HCT116 (cell line): ENCODE results near the gene SCPEP1. TPM values are rescaled to one million over a fixed set of nuclear protein-coding genes. Genes with fewer than 3 reads are reported as not detected.

Experiments
- ATAC-seq: fragments of 200-7000 bp; cut with Tn5 transposase; 2 replicates; pipeline ENCODE4 v1.9.1; 2020; ENCODE audit warnings: mild to moderate bottlenecking, moderate library complexity
- BruUV-seq: library from RNA; stranded (reverse); fragments of 400-500 nt; replicated peaks from 2 replicates; lab custom pipeline; 2021; lab: Mats Ljungman, UMichigan
- CTCF ChIA-PET: fragments of 300-600 bp; sonication (Branson Sonifier 250); formaldehyde crosslinking; loops from one replicate; lab custom pipeline; 2021; ENCODE audit warnings: antibody characterized with exemption; lab: Charles Lee
- POLR2A ChIA-PET: fragments of 300-600, 350-600 bp; sonication (Branson Sonifier 250); formaldehyde crosslinking; loops from one replicate; lab custom pipeline; 2021; ENCODE audit warnings: antibody characterized with exemption; lab: Charles Lee
- RAD21 ChIA-PET, 2 experiments: fragments of 300-600 bp; sonication (Branson Sonifier 250); formaldehyde crosslinking; loops; one replicate each; lab custom pipeline; 2023; ENCODE audit warnings: low total read pairs in 2 of 2; ENCODE audit not compliant: uncharacterized antibody in 2 of 2, unreplicated experiment in 2 of 2, low non-redundant PET in 1 of 2; lab: Charles Lee
- DNase-seq: peaks from one replicate; pipeline ENCODE4 v3.0.0-alpha.2; 2010; ENCODE audit warnings: low read depth, low spot score
- H2AFZ ChIP-seq: fragments of 200-600 bp; shearing (Covaris generic), sonication (generic); 2 replicates; pipeline ENCODE4 v1.6.1; 2017; ENCODE audit warnings: low read depth, mixed run types, mixed read lengths, antibody characterized with exemption, low read length; ENCODE audit not compliant: poor library complexity, severe bottlenecking
- H3K27ac ChIP-seq: 2 replicates; pipeline ENCODE4 v1.5.1; 2012; ENCODE audit warnings: low read depth, low read length
- H3K27me3 ChIP-seq: fragments of 200-600 bp; sonication (generic); 2 replicates; pipeline ENCODE4 v1.6.1; 2016; ENCODE audit warnings: mixed run types, low read length, mixed read lengths; ENCODE audit not compliant: insufficient read depth
- H3K36me3 ChIP-seq, 2 experiments: fragments of 200-500 bp in 1 of 2; fragments of 200-600 bp in 1 of 2; sonication (Bioruptor generic) in 1 of 2; sonication (generic) in 1 of 2; 2 replicates each; pipeline versions ENCODE4 v1.5.1 to v1.6.1; 2014 to 2016; ENCODE audit warnings: low read length in 2 of 2, inconsistent platforms in 1 of 2, mixed read lengths in 1 of 2, mixed run types in 1 of 2; ENCODE audit not compliant: insufficient read depth in 2 of 2, control insufficient read depth in 1 of 2
- H3K4me1 ChIP-seq, 2 experiments: fragments of 200-600 bp in 1 of 2; sonication (generic) in 1 of 2; 2 replicates each; pipeline versions ENCODE4 v1.5.1 to v1.6.1; 2012 to 2017; ENCODE audit warnings: low read length in 2 of 2, inconsistent platforms in 1 of 2, mild to moderate bottlenecking in 1 of 2, mixed read lengths in 1 of 2, mixed run types in 1 of 2, moderate library complexity in 1 of 2; ENCODE audit not compliant: insufficient read depth in 2 of 2, control insufficient read depth in 1 of 2
- H3K4me2 ChIP-seq: fragments of 200-600 bp; sonication (generic); 2 replicates; pipeline ENCODE4 v1.6.1; 2017; ENCODE audit warnings: mixed run types, low read length, mixed read lengths
- H3K4me3 ChIP-seq, 2 experiments: fragments of 200-600 bp in 1 of 2; sonication (generic) in 1 of 2; replicated peaks in 1 of 2; 2 replicates each; pipeline ENCODE4 v1.5.1; 2011 to 2016; ENCODE audit warnings: low read length in 2 of 2, control low read depth in 1 of 2, low read depth in 1 of 2, mild to moderate bottlenecking in 1 of 2, mixed read lengths in 1 of 2, mixed run types in 1 of 2
- H3K79me2 ChIP-seq: fragments of 200-600 bp; sonication (generic); 2 replicates; pipeline ENCODE4 v1.6.1; 2017; ENCODE audit warnings: mild to moderate bottlenecking, mixed run types, low read length, moderate library complexity, mixed read lengths; ENCODE audit not compliant: insufficient read depth
- H3K9ac ChIP-seq: fragments of 200-600 bp; sonication (generic); 2 replicates; pipeline ENCODE4 v1.6.1; 2016; ENCODE audit warnings: low read length, mixed read lengths
- H3K9me2 ChIP-seq: fragments of 200-600 bp; sonication (generic), shearing (Covaris generic); 2 replicates; pipeline ENCODE4 v1.6.1; 2017; ENCODE audit warnings: mixed run types, mild to moderate bottlenecking, moderate library complexity; ENCODE audit not compliant: insufficient read depth
- H3K9me3 ChIP-seq, 2 experiments: fragments of 200-500 bp in 1 of 2; fragments of 200-600 bp in 1 of 2; sonication (Bioruptor generic) in 1 of 2; sonication (generic) in 1 of 2; 2 replicates each; pipeline ENCODE4 v1.6.1; 2014 to 2017; ENCODE audit warnings: low read length in 2 of 2, mixed read lengths in 2 of 2, inconsistent platforms in 1 of 2, low read depth in 1 of 2, mild to moderate bottlenecking in 1 of 2, mixed run types in 1 of 2, moderate library complexity in 1 of 2; ENCODE audit not compliant: control insufficient read depth in 1 of 2, insufficient read depth in 1 of 2
- H4K20me1 ChIP-seq: fragments of 200-600 bp; sonication (generic), shearing (Covaris generic); 2 replicates; pipeline ENCODE4 v1.6.1; 2017; ENCODE audit warnings: mixed run types, mild to moderate bottlenecking, moderate library complexity; ENCODE audit not compliant: insufficient read depth
- CEBPB ChIP-seq: IDR thresholded peaks from 2 replicates; pipeline ENCODE4 v1.6.1; 2012; ENCODE audit warnings: low read depth
- ELF1 ChIP-seq: IDR thresholded peaks from 2 replicates; pipeline ENCODE4 v1.6.1; 2012; ENCODE audit warnings: low read depth, borderline replicate concordance
- EZH2phosphoT487 ChIP-seq: fragments of 200-600 bp; IDR thresholded peaks from 2 replicates; pipeline ENCODE4 v1.6.1; 2018; ENCODE audit warnings: antibody characterized with exemption, borderline replicate concordance
- FOSL1 ChIP-seq: IDR thresholded peaks from 2 replicates; pipeline ENCODE4 v1.6.1; 2012; ENCODE audit warnings: low read depth
- POLR2A ChIP-seq: IDR thresholded peaks from 2 replicates; pipeline ENCODE4 v1.7.0; 2011; ENCODE audit warnings: borderline replicate concordance; ENCODE audit not compliant: insufficient read depth, insufficient read length; ENCODE audit errors: extremely low read depth
- REST ChIP-seq: IDR thresholded peaks from 2 replicates; pipeline ENCODE4 v1.6.1; 2012; ENCODE audit warnings: low read depth
- SRF ChIP-seq: IDR thresholded peaks from 2 replicates; pipeline ENCODE4 v1.6.1; 2012; ENCODE audit warnings: low read depth
- TCF7L2 ChIP-seq: IDR thresholded peaks from 2 replicates; pipeline ENCODE4 v1.7.0; 2011; ENCODE audit warnings: borderline replicate concordance, inconsistent platforms; ENCODE audit not compliant: insufficient read depth, insufficient read length; ENCODE audit errors: extremely low read depth
- intact Hi-C: fragments of 100-400 bp; cut with micrococcal nuclease; formaldehyde crosslinking; loops from 2 replicates; pipeline ENCODE4 v1.10.0; 2022
- total RNA-seq: library from RNA; stranded (reverse); gene quantifications from one replicate; pipeline ENCODE4 v1.2.1, GENCODE V29; 2021; ENCODE audit not compliant: unreplicated experiment

The SCPEP1 gene
- total RNA-seq, 1 experiment from 2014 or later = 28.3 TPM

GRCh38 chr17:56976941-56977608 is 856 bp upstream of the SCPEP1 start:
- BruUV-seq = no TSS peak
- ATAC-seq = no peak
- RAD21 ChIA-PET = no interaction called here
- no peaks in the 10 kb centered on the region for H3K9me3 ChIP-seq
- peak overlapping the region; percentile 60 to 74; a peak in 2 of 4 replicates for H3K4me3 ChIP-seq
- CTCF ChIA-PET = interaction anchor here (1.1 to 2.1 kb wide), 3 partner anchors 16 to 157 kb away, joined by 3 to 7 read pairs (median 5); partner anchors contain the start of gene COIL
- POLR2A ChIA-PET = interaction anchor here (0.6 to 2.5 kb wide), 5 partner anchors 10 to 193 kb away, joined by 4 to 11 read pairs (median 8); partner anchors contain the start of genes COIL and TRIM25
- no peak overlapping the region for H3K9ac ChIP-seq
- DNase-seq = no peak
- intact Hi-C loops = no loop called here
- TF ChIP-seq CEBPB (no peak), TCF7L2 (no peak), ELF1 (no peak), SRF (no peak), FOSL1 (no peak), REST (no peak), POLR2A (no peak), EZH2phosphoT487 (no peak)
- H3K27ac ChIP-seq = no peak overlapping the region
- peak overlapping the region; percentile 95 for H3K4me2 ChIP-seq
- no peaks in the 10 kb centered on the region for H3K27me3 ChIP-seq
- H3K4me1 ChIP-seq = peaks cover 8 to 14% of the 10 kb centered on the region in 2 experiments; a peak in 3 of 4 replicates
- no peaks in the 10 kb centered on the region for H4K20me1 ChIP-seq
- no peaks in the 10 kb centered on the region for H3K9me2 ChIP-seq
- no peaks in the 10 kb centered on the region for H3K79me2 ChIP-seq
- no peaks in the 10 kb centered on the region for H3K36me3 ChIP-seq
- H2AFZ ChIP-seq = peak overlapping the region; percentile 97
